Fibroblast of the aortic adventitia (primary cell): ENCODE measurements around the gene ZNF177. TPM values are rescaled to one million over a fixed set of nuclear protein-coding genes. Genes with fewer than 3 reads are reported as not detected.
"Not testable (repeated sequence)": the region's sequence is repeated elsewhere in the genome, so short reads cannot be mapped to it uniquely, and the experiment has no call there.

Experiments
- DNase-seq: peaks from one replicate; pipeline ENCODE4 v3.0.0-alpha.2; 2010; ENCODE audit warnings: low read depth
- H3K4me3 ChIP-seq: 2 replicates; pipeline ENCODE4 v1.5.1; 2011; ENCODE audit warnings: low read depth, mild to moderate bottlenecking, control low read depth, low read length, moderate library complexity
- CTCF ChIP-seq: IDR thresholded peaks from 2 replicates; pipeline ENCODE4 v1.5.1; 2011; ENCODE audit warnings: mild to moderate bottlenecking, low read length, control low read depth, inconsistent platforms; ENCODE audit not compliant: insufficient read depth
- total RNA-seq: library from RNA; depleted of rRNA; stranded (reverse); fragments of >200 nt; gene quantifications from 2 replicates; pipeline ENCODE4 v1.2.3, GENCODE V29; 2012; ENCODE audit warnings: low replicate concordance

Gene ZNF177
- 1.1 and 8.9 TPM in 2 replicates for total RNA-seq

DNA sequence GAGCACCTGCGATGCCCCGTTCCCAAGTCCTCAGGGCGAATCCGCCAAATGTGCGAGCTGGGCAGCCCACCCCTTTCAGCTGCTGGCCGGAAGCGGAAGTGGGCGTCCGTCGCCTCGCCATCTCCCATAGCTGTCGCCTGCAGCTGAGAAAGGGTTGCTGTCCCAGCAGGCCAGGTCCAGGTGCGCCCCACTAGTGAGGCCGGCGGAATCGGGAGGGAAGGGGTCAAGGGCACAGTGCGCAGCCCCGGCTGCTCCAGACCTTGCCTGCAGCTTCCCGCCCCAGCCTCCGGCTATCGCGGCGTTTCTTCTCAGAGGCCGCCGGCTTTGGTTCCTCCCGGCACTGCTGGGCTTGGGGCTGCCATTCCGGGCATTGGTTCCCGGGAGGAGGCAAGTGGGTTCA is at the start of gene ZNF177:
Gene ZNF177, plus strand, starts transcription at position 109 of the 400 bp plus-strand sequence. CDS start 15,299 bp downstream, outside the sequence.
- TF ChIP-seq CTCF: no peak
- H3K4me3 ChIP-seq: peak within 1 kb of the TSS; percentile 41
- no peak for DNase-seq

- DNase-seq: no peak
Observed at GRCh38 chr19:9313756-9314155, 49.1 kb upstream of the ZNF177 start.

DNA sequence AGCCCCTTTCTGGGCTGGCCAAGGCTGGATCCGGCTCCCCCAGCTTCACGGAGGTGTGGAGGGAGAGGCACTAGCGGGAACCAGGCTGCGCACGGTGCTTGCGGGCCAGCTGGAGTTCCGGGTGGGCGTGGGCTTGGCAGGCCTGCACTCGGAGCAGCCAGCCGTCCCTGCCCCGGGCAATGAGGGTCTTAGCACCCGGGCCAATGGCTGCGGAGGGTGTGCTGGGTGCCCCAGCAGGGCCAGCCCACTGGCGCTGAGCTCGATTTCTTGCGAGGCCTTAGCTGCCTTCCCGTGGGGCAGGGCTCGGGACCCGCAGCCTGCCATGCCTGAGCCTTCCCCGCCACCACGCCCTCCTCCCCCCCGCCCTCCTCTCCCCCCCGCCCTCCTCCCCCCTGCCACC is 41.5 kb upstream of the ZNF177 start:
- no peak for DNase-seq
- H3K4me3 ChIP-seq: no peak overlapping the region
- TF ChIP-seq CTCF: no peak

More at GRCh38 chr19:9313756-9314155, 49.1 kb upstream of the ZNF177 start:
- no peak overlapping the region for H3K4me3 ChIP-seq
- TF ChIP-seq CTCF: no peak

GRCh38 chr19:9321756-9322155 is 41.1 kb upstream of the ZNF177 start:
- not testable (repeated sequence) for DNase-seq, H3K4me3 ChIP-seq

DNA sequence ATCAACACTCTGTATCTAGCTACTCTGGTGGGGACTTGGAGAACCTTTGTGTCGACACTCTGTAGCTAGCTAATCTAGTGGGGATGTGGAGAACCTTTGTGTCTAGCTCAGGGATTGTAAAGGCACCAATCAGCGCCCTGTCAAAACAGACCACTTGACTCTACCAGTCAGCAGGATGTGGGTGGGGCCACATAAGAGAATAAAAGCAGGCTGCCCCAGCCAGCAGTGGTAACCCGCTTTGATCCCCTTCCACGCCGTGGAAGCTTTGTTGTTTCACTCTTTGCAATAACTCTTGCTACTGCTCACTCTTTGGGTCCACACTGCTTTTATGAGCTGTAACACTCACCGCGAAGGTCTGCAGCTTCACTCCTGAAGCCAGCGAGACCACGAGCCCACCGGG is 40.6 kb upstream of the ZNF177 start:
- not testable (repeated sequence) for H3K4me3 ChIP-seq, DNase-seq

GRCh38 chr19:9323557-9323918 is 39.3 kb upstream of the ZNF177 start:
- DNase-seq: peak; percentile 86
- H3K4me3 ChIP-seq: peak overlapping the region; percentile 86
- no peak for TF ChIP-seq CTCF

DNA sequence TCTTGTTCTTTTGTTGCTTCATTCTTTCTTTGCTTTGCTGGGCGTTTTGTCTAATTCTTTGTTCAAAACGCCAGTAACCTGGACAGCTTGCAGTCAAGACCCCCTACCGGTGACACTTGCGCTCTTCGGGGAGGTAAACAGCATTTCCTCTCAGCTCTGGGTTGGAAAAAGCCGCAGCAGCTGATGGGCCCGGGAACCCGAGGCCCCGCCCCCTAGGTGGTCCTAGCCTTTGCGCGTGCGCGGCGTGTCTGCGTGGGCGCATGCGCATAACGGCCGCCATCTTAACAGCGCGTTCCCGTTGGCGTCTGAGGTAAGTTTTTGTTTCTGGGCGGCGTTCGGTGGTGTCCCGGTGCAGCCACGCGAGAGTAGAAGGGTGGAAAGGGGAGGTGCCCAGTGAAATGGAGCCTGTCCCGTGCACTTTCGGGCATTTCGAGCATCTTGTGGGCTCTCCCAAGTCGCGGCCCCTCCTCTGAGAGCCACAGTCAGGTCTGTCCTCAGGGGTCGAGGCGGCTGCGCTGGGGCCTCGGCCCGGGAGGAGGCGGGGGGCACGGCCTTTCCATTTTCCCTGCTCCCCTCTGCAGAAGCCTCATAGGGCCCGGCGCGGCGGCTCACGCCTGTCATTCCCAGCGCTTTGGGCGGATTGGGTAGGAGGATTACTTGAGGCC is 38.8 kb upstream of the ZNF177 start, which contains the start of gene ZNF559:
Gene ZNF559, plus strand, starts transcription at position 261 of the 665 bp plus-strand sequence. CDS start 14,371 bp downstream, outside the sequence.
- peak within 1 kb of the TSS; percentile 86 for H3K4me3 ChIP-seq
- peak; percentile 51 for TF ChIP-seq CTCF

DNA sequence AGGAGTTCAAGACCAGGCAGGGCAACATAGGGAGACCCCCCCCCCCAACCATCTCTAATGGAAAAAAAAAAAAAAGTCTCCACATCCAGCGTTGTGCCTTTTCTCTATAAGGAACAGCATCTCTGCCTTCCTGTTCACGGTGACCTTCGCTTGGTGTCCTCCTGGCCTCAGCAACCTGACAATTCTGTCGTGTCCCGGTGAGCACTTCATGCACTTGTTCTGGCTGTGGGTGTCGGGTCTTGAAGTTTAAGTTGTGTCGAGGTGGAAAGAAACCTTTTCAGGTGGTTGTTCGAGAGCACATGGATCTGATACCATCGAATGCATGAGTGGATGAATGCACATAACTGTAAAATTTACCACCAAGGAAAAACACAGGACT is 38.2 kb upstream of the ZNF177 start:
- peak overlapping the region; percentile 86 for H3K4me3 ChIP-seq
- TF ChIP-seq CTCF: no peak
- no peak for DNase-seq

More for the DNA sequence above, 38.8 kb upstream of the ZNF177 start, which contains the start of gene ZNF559:
- DNase-seq: peak; percentile 95
